Neural cell (in vitro differentiated cells): Measurements from ENCODE around the gene DNMBP. TPM values are rescaled to one million over a fixed set of nuclear protein-coding genes. Genes with fewer than 3 reads are reported as not detected.

Experiments
- H2AFZ ChIP-seq: fragments of 200-600, 300-800 bp; sonication (generic), shearing (Covaris generic); 2 replicates; pipeline ENCODE4 v1.6.0; 2014; ENCODE audit warnings: low read depth, mild to moderate bottlenecking, antibody characterized with exemption, low read length, moderate library complexity
- H3F3A ChIP-seq: fragments of 200-600 bp; shearing (Covaris generic); 2 replicates; pipeline ENCODE4 v1.6.1; 2016; ENCODE audit warnings: mild to moderate bottlenecking, moderate library complexity, mixed read lengths, antibody characterized with exemption, low read length; ENCODE audit not compliant: insufficient read depth, poor library complexity, severe bottlenecking
- H3K27ac ChIP-seq: fragments of 200-600, 300-800 bp; sonication (generic), shearing (Covaris generic); 2 replicates; pipeline ENCODE4 v1.5.1; 2014; ENCODE audit warnings: mild to moderate bottlenecking, low read length, moderate library complexity
- H3K27me3 ChIP-seq: fragments of 300-800, 200-600 bp; sonication (generic), shearing (Covaris generic); 2 replicates; pipeline ENCODE4 v1.6.0; 2014; ENCODE audit warnings: mild to moderate bottlenecking, low read depth, low read length, moderate library complexity; ENCODE audit not compliant: insufficient read depth
- H3K36me3 ChIP-seq: fragments of 300-800, 200-600 bp; sonication (generic), shearing (Covaris generic); 2 replicates; pipeline ENCODE4 v1.5.1; 2014; ENCODE audit warnings: mild to moderate bottlenecking, antibody characterized with exemption, low read length, moderate library complexity; ENCODE audit not compliant: insufficient read depth
- H3K4me2 ChIP-seq: fragments of 300-800, 200-600 bp; sonication (generic), shearing (Covaris generic); 2 replicates; pipeline ENCODE4 v1.6.0; 2014; ENCODE audit warnings: mild to moderate bottlenecking, low read length
- H3K4me3 ChIP-seq: fragments of 300-800, 200-600 bp; sonication (generic), shearing (Covaris generic); 2 replicates; pipeline ENCODE4 v1.5.1; 2014; ENCODE audit warnings: mild to moderate bottlenecking, low read length, moderate library complexity
- H3K79me2 ChIP-seq: fragments of 200-600 bp; shearing (Covaris generic); replicated peaks from 2 replicates; pipeline ENCODE4 v1.6.0; 2014; ENCODE audit warnings: mild to moderate bottlenecking, low read length, moderate library complexity; ENCODE audit not compliant: insufficient read depth
- H3K9ac ChIP-seq: fragments of 300-800, 200-600 bp; sonication (generic), shearing (Covaris generic); 2 replicates; pipeline ENCODE4 v1.6.1; 2016; ENCODE audit warnings: mild to moderate bottlenecking, low read length, mixed read lengths
- H3K9me2 ChIP-seq: fragments of 200-600 bp; shearing (Covaris generic); 2 replicates; pipeline ENCODE4 v1.6.1; 2016; ENCODE audit warnings: mild to moderate bottlenecking, low read length, mixed read lengths; ENCODE audit not compliant: insufficient read depth
- H3K9me3 ChIP-seq: fragments of 200-600, 300-800 bp; sonication (generic), shearing (Covaris generic); 2 replicates; pipeline ENCODE4 v1.6.1; 2016; ENCODE audit warnings: mild to moderate bottlenecking, mixed run types, low read length, moderate library complexity, mixed read lengths
- H4K20me1 ChIP-seq: fragments of 200-600 bp; shearing (Covaris generic); 2 replicates; pipeline ENCODE4 v1.6.1; 2016; ENCODE audit warnings: mild to moderate bottlenecking, mixed run types; ENCODE audit not compliant: insufficient read depth
- EP300 ChIP-seq: fragments of 450-650 bp; conservative IDR thresholded peaks from 2 replicates; pipeline ENCODE4 v1.6.1; 2014; ENCODE audit warnings: antibody characterized with exemption, mild to moderate bottlenecking, moderate library complexity; ENCODE audit not compliant: poor library complexity, severe bottlenecking
- EZH2 ChIP-seq: fragments of 200-600, 300-800 bp; shearing (Covaris generic), sonication (generic); IDR thresholded peaks from 2 replicates; pipeline ENCODE4 v1.6.1; 2014; ENCODE audit warnings: antibody characterized with exemption, low read length, borderline replicate concordance, mild to moderate bottlenecking; ENCODE audit not compliant: insufficient read depth, poor library complexity, severe bottlenecking
- MXI1 ChIP-seq: fragments of 450-650 bp; conservative IDR thresholded peaks from 2 replicates; pipeline ENCODE4 v1.6.1; 2014; ENCODE audit warnings: antibody characterized with exemption, mild to moderate bottlenecking; ENCODE audit not compliant: poor library complexity, severe bottlenecking
- POLR2AphosphoS5 ChIP-seq: IDR thresholded peaks from 2 replicates; pipeline ENCODE4 v1.6.1; 2012
- RAD21 ChIP-seq: fragments of 450-650 bp; conservative IDR thresholded peaks from 2 replicates; pipeline ENCODE4 v1.6.1; 2014; ENCODE audit warnings: antibody characterized with exemption, mild to moderate bottlenecking, moderate library complexity
- REST ChIP-seq: IDR thresholded peaks from 2 replicates; pipeline ENCODE4 v1.6.1; 2012; ENCODE audit warnings: borderline replicate concordance
- SMC3 ChIP-seq: fragments of 450-650 bp; conservative IDR thresholded peaks from 2 replicates; pipeline ENCODE4 v1.6.1; 2014; ENCODE audit warnings: antibody characterized with exemption, mild to moderate bottlenecking, moderate library complexity; ENCODE audit not compliant: poor library complexity
- TAF1 ChIP-seq: IDR thresholded peaks from 2 replicates; pipeline ENCODE4 v1.6.1; 2012; ENCODE audit warnings: low read depth
- polyA plus RNA-seq: library from polyadenylated mRNA; depleted of rRNA; stranded (reverse); fragments of >200 nt; gene quantifications from 2 replicates; pipeline ENCODE4 v1.2.3, GENCODE V29; 2014
- TF ChIP-seq, protein P1 (sequence below): fragments of 450-650 bp; IDR thresholded peaks from 2 replicates; pipeline ENCODE4 v1.5.1; 2014; ENCODE audit warnings: antibody characterized with exemption, mild to moderate bottlenecking, moderate library complexity; ENCODE audit not compliant: poor library complexity, severe bottlenecking

DNMBP gene
- polyA plus RNA-seq, 1 donor from 2014 or later: 2.3 TPM

- Histone ChIP-seq H3K27me3 (no peaks in the 10 kb centered on the region), H3K9me2 (no peaks in the 10 kb centered on the region), H3K9ac (no peak overlapping the region), H4K20me1 (no peaks in the 10 kb centered on the region), H3F3A (no peaks in the 10 kb centered on the region), H3K9me3 (no peaks in the 10 kb centered on the region), H3K4me2 (no peak overlapping the region), H3K36me3 (no peaks in the 10 kb centered on the region), H3K27ac (no peak overlapping the region), H2AFZ (no peak overlapping the region), H3K4me3 (no peak overlapping the region), H3K79me2 (no peaks in the 10 kb centered on the region)
- TF ChIP-seq SMC3 (no peak), REST (no peak), RAD21 (no peak), EP300 (no peak), MXI1 (no peak), POLR2AphosphoS5 (no peak), TAF1 (no peak), EZH2 (no peak)
- TF ChIP-seq, protein P1, sequence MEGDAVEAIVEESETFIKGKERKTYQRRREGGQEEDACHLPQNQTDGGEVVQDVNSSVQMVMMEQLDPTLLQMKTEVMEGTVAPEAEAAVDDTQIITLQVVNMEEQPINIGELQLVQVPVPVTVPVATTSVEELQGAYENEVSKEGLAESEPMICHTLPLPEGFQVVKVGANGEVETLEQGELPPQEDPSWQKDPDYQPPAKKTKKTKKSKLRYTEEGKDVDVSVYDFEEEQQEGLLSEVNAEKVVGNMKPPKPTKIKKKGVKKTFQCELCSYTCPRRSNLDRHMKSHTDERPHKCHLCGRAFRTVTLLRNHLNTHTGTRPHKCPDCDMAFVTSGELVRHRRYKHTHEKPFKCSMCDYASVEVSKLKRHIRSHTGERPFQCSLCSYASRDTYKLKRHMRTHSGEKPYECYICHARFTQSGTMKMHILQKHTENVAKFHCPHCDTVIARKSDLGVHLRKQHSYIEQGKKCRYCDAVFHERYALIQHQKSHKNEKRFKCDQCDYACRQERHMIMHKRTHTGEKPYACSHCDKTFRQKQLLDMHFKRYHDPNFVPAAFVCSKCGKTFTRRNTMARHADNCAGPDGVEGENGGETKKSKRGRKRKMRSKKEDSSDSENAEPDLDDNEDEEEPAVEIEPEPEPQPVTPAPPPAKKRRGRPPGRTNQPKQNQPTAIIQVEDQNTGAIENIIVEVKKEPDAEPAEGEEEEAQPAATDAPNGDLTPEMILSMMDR: no peak
Observed at GRCh38 chr10:100019787-100020141, 10.0 kb upstream of the DNMBP start.

- Histone ChIP-seq H4K20me1 (no peaks in the 10 kb centered on the region), H3F3A (no peaks in the 10 kb centered on the region), H3K9me2 (no peaks in the 10 kb centered on the region), H3K79me2 (no peaks in the 10 kb centered on the region), H3K36me3 (no peaks in the 10 kb centered on the region), H3K9ac (no peak overlapping the region), H3K4me3 (no peak overlapping the region), H3K27me3 (no peaks in the 10 kb centered on the region), H3K27ac (no peak overlapping the region), H3K4me2 (no peak overlapping the region), H3K9me3 (no peaks in the 10 kb centered on the region), H2AFZ (no peak overlapping the region)
- TF ChIP-seq POLR2AphosphoS5: no peak
- TF ChIP-seq EP300: no peak
- TF ChIP-seq REST: no peak
- TF ChIP-seq EZH2: no peak
- TF ChIP-seq, protein P1: no peak
- TF ChIP-seq SMC3: no peak
- TF ChIP-seq TAF1: no peak
- TF ChIP-seq MXI1: no peak
- TF ChIP-seq RAD21: no peak
Observed at GRCh38 chr10:100014071-100014762, 4.5 kb upstream of the DNMBP start.
